GM18499 (cell line): ENCODE data around the gene PAX3.
A peak's percentile ranks its signal among the peaks of the same experiment; 100 is the strongest.

Experiments used
- ATAC-seq: cut with Tn5 transposase; IDR thresholded peaks from one replicate; pipeline ENCODE4 v1.9.1; 2021; ENCODE audit warnings: moderate number of reproducible peaks; ENCODE audit not compliant: insufficient read depth, unreplicated experiment

PAX3 gene

GRCh38 chr2:222298311-222299150 is at the start of gene PAX3:
Gene PAX3, minus strand, starts transcription at chr2:222298998. Its CDS starts 383 bp downstream, at chr2:222298615.
- ATAC-seq, result no peak

- ATAC-seq, result no peak
Measured at GRCh38 chr2:222341331-222341730, 42.5 kb upstream of the PAX3 start.

- ATAC-seq, result no peak
Measured at GRCh38 chr2:222338374-222338773, 39.6 kb upstream of the PAX3 start.

- ATAC-seq, result no peak
Measured at GRCh38 chr2:222336931-222337330, 38.1 kb upstream of the PAX3 start.

DNA sequence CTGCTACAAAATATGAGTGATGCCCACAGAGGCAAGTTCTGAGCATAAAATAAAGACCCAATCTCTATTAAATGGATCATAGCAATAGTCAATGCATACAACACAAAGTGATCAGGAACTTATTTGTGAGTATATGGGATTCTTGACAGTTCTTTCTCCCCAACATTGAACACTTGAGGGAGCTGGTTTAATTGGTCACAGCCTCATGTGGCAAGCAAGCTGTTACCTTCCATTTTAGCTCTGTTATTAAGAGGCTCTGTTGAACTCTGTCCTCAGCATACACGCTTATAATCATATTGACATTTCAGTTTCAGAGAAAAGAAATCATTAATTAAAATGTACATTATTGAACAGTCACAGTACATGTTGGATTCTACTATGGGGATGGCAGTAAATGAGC is 37.6 kb upstream of the PAX3 start:
- ATAC-seq, result no peak

GRCh38 chr2:222334914-222335313 is 36.1 kb upstream of the PAX3 start:
- no peak for ATAC-seq

DNA sequence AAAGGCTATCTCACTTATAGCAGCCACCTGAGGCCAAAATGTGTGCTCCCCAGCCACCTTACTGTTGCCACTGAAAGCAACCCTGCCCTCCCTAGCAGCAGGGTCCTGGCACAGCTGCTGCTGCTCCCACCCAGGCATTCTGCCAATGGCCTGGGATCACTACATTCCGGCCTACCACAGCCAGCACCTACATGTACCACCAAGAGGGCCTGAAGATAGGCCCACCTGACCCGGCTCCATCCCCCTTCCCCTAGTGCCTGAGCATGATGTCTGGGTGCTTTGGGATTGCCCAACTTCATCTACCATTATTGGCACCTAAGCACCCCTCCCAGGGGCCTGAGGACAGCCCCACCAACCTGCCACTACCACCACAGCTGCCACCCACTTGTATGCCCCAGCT is 34.6 kb upstream of the PAX3 start:
- no peak for ATAC-seq

- no peak for ATAC-seq
Measured at GRCh38 chr2:222332116-222332515, 33.3 kb upstream of the PAX3 start.

DNA sequence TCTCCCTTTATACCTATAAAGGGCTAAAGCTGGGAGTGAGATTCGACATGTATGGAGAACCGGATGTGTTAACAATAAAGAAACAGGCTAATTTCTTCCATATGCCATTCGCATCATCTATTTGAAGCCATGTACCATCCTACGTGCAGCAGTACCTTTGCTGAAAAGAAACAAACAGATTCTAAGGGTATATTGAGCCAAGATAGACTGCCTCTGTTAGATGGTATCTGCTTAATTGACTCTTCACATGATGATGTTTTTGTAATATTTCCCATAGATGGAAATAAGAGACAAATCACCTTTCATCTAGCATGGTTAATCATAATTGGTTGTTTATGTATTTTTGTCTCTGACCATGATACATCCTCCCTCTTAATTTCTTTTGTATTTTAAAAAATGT is 32.1 kb upstream of the PAX3 start:
- ATAC-seq, result no peak

- ATAC-seq, result no peak
Measured at GRCh38 chr2:222322236-222322635, 23.4 kb upstream of the PAX3 start.

- no peak for ATAC-seq
Measured at GRCh38 chr2:222320436-222321395, 21.9 kb upstream of the PAX3 start.

GRCh38 chr2:222319586-222320435 is 21.0 kb upstream of the PAX3 start:
- ATAC-seq, result peak; percentile 24

DNA sequence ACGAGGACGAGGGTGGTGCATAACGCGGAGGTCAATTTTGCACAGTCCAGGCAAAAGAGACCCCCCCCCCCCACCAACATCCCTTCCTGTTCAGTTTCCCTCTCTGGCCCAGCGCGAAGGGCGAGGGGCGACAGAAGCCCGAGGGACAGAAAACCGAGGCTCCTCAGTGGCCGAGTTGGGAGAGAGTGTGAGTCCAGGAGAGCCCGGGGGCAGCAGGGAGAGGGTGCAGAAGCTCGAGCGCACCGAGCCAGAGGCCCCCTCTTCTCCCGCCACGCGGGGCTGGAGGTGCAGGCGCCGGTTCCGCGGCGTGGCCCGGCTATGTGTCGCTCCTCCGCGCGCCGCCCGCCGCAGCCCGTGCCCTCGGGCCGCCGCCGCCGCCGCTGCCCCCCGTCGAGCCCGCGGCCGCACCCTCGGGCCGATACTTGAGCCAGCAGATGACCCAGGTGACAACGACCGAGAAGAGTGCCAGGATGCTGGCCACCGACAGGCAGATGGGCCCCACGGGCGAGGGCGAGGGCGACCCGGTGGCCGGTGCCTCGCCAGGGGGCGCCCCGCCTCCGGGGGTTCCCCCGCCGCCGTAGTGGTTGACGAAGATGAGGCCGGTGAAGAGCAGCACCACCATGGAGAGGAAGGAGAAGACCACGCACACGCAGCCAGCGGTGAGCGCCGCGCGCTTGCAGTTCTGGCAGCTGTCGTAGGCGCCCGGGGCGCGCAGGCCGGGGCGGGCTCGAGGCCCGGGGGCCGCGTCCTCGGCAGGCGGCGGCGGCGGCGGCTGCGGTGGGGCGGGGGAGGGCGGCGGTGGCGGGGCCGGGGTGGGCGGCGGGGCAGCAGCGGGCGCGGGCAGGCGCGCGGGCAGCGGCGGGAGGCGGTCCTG is 20.2 kb upstream of the PAX3 start:
- peak; percentile 29 for ATAC-seq

GRCh38 chr2:222318026-222318711 is 19.4 kb upstream of the PAX3 start:
- ATAC-seq, result peak; percentile 34

GRCh38 chr2:222315443-222316121 is 16.8 kb upstream of the PAX3 start:
- no peak for ATAC-seq

DNA sequence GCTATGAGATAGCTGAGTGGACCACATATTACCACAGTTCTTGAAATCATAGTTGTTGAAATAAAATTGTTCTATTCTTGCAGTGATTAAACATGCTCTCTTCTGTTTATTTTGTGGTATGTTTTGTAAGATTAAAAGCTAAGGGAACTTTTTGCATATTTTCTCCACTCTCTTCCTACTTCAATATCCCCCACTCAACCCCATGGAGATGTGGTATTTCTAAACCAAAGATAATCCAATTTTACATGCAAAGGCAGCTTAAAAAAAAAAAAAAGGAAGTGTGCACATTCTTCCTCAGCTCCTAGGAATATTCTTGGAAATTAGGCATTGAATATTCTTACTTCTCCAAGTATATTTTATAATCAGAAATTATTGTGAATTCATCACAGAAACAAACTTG is 15.0 kb upstream of the PAX3 start:
- no peak for ATAC-seq

DNA sequence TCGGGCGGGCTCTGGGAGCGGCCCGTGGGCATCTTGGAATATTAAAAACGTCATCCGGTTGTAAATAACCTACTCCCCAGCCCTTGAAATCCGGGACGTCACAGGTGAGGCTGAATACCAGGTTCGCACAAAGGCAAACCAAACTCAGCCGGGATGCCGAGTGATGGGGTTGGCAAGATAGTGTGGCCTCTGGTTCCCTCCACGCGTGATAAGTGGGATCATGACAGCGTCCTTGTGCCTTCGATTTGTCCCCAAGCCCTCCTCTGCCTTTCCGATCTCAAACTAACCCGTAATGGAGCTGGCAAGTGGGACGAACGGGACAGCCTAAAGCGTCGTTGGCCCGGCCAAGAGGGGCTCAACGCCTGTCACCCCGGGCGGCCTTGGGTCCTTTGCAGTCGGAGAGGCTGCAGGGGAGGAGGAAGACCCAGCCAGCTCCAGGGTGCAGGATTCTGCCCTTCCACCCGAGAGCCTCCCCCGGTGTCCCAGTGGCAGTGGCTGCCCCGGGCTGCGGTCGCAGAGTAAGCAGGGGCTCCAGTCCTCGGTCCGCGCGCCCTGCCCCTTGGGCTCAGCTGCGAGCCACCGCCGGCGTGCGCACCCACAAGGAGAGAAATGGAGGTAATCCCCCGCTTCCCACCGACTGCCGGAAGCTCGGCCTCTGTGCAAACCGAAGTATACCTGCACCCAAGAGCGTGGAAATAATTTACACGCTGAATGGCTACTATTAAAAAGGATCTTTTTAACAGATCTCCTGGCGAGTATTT is 13.4 kb upstream of the PAX3 start:
- ATAC-seq, result no peak
